GM18507 (cell line): ENCODE data around the gene ZNF93.
"Not testable (repeated sequence)": the region's sequence is repeated elsewhere in the genome, so short reads cannot be mapped to it uniquely, and the experiment has no call there.

Experiments
- DNase-seq: peaks from one replicate; pipeline ENCODE4 v3.0.0; 2011; ENCODE audit warnings: low read depth; ENCODE audit not compliant: insufficient read length; ENCODE audit errors: extremely low spot score
- FAIRE-seq: peaks from 2 replicates; lab custom pipeline; 2011; peaks lifted over from hg19 to GRCh38; lab: Jason Lieb, UNC

ZNF93 gene

GRCh38 chr19:19933432-19934314 lies 32.9 kb downstream of the ZNF93 start:
- not testable (repeated sequence) for DNase-seq, FAIRE-seq

DNA sequence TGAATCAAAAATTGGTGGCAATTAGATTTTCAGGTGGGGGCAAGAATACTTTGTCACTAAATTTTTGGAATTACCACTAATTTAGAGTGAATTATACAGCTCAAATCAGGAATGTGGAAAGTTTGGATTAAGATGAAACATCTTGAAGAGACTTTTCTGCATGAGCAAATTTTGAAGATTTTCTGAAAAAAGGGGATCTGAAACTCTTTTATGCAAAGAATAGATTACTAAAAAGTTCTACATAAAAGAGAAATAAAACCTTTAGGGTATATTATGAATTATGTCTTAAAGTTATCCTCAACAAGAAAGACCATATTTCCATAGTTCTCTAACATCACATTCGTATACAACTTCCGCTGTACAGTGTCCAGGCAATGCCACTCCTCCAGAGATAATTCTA lies 36.7 kb downstream of the ZNF93 start:
- FAIRE-seq: no peak

GRCh38 chr19:19938449-19938848 lies 37.7 kb downstream of the ZNF93 start:
- FAIRE-seq (no peak), DNase-seq (no peak)

More for the DNA sequence above, 36.7 kb downstream of the ZNF93 start:
- no peak for DNase-seq

DNA sequence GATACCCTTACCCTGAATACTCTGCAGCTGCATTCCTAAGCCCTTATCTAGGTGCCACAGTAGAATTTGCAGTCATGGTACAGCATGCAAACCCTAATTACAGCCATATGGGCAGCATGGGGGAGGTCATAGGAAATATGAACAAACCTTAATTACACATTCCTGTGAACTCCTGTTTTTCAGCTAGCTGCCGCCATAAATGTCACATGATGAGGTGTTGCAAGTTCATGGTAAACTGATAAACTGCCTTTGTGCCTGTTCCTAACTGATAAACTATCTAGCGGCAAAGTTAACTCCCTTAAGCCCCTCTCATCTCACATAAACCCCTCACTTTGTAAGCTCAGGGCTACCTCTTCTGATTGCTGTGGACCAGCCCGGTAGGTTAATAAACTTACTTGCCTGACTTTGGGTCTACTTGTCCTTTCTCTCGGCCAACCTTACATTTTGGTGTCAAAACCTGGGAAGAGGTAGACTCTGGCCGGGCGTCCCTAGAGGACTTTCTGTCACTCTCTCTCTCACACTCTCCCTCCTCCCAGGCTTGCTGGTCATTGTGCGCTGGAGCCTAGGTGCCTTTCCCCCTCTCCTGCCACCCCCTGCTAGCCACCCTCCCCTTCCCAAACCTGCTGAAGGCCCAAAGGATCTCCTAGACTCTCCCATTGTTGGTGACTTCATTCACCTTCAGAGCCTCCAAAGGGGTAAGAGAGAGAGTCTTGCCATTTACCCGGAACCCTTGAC lies 43.3 kb downstream of the ZNF93 start:
- FAIRE-seq (no peak), DNase-seq (no peak)

GRCh38 chr19:19944583-19944880 lies 43.8 kb downstream of the ZNF93 start:
- FAIRE-seq (no peak), DNase-seq (no peak)

DNA sequence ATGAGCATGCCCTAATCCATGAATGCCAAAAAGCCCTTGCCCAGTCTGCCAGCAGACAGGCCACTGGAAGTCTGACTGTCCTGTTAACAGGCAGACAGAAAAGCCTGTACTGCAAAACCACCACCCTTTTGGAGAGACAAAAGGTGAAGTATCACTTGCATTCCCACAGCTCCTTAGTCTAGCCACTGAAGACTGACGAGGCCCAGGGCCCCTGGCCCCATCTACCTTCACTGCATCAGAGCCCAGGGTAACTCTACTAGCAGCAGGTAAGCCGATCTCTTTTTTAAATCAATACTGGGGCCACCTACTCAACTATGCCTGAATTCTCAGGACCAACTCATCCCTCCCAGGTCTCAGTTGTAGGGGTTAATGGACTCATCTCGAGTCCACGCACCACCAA lies 45.5 kb downstream of the ZNF93 start:
- DNase-seq (no peak), FAIRE-seq (no peak)

- no peak for FAIRE-seq
- no peak for DNase-seq
Observed at GRCh38 chr19:19948800-19949199, 48.1 kb downstream of the ZNF93 start.

DNA sequence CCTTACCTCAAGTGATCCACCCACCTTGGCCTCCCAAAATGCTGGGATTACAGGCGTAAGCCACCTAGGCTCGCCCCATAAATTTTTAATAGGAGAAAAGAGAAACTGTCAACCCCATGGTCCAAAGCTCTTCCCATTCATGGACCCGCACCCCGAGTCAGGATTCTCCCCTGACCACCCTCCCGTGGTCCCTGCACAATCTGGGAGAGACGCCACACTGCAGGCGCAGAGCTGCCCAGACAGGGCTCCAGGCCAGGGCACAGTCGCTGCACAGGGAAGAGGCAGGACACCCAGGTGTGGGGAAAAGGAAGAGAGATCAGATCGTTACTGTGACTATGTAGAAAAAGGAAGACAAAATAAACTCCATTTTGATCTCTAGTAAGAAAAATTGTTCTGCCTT lies 54.5 kb downstream of the ZNF93 start:
- FAIRE-seq: no peak

GRCh38 chr19:19956434-19957075 lies 55.8 kb downstream of the ZNF93 start:
- FAIRE-seq: no peak

More for the DNA sequence above, 54.5 kb downstream of the ZNF93 start:
- DNase-seq: no peak

GRCh38 chr19:19957766-19958165 lies 57.0 kb downstream of the ZNF93 start:
- not testable (repeated sequence) for DNase-seq, FAIRE-seq

More at GRCh38 chr19:19956434-19957075, 55.8 kb downstream of the ZNF93 start:
- DNase-seq: no peak

DNA sequence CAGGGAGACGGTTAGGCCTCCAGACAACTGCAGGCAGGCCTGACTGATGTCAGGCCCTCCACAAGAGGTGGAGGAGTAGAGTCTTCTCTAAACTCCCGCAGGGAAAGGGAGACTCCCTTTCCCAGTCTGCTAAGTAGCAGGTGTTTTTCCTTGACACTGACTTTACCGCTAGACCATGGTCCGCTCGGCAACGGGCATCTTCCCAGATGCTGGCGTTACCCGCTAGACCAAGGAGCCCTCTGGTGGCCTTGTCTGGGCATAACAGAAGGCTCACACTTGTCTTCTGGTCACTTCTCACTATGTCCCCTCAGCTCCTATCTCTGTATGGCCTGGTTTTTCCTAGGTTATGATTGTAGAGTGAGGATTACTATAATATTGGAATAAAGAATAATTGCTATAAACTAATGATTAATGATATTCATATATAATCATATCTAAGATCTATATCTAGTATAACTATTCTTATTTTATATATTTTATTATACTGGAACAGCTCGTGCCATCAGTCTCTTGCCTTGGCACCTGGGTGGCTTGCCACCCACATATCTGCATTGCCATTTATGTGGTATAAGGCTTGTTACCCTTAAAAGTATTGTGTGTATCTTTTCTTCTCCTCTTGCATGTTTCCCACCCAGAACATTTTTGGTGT lies 58.5 kb downstream of the ZNF93 start:
- not testable (repeated sequence) for FAIRE-seq, DNase-seq

- no peak for FAIRE-seq
- DNase-seq: no peak
Observed at GRCh38 chr19:19964416-19964815, 63.7 kb downstream of the ZNF93 start.

- not testable (repeated sequence) for DNase-seq, FAIRE-seq
Observed at GRCh38 chr19:19966126-19966525, 65.4 kb downstream of the ZNF93 start.

- FAIRE-seq (no peak), DNase-seq (no peak)
Observed at GRCh38 chr19:19966862-19967261, 66.1 kb downstream of the ZNF93 start.
